ENCODE data around the gene SPATA7. TPM values are rescaled to one million over a fixed set of nuclear protein-coding genes. Genes with fewer than 3 reads are reported as not detected.

Gene SPATA7
- total RNA-seq, 2 experiments from 2014 or later: 1.2 to 1.3 TPM

- ATAC-seq (ENCODE audit: poor library complexity): no peak
- Histone ChIP-seq H3K9me3 (ENCODE audit: control insufficient read depth in 1 of 2, insufficient read depth in 1 of 2, low read length in 2 of 2) (no peaks in the 10 kb centered on the region), H3K36me3 (ENCODE audit: insufficient read depth, low read length) (no peaks in the 10 kb centered on the region), H3K27me3 (ENCODE audit: control insufficient read depth in 1 of 2, insufficient read depth in 2 of 2, low read length in 2 of 2) (no peaks in the 10 kb centered on the region), H3K4me1 (ENCODE audit: insufficient read depth, low read length) (no peaks in the 10 kb centered on the region), H3K4me3 (ENCODE audit: low read length) (no peak overlapping the region), H3K27ac (ENCODE audit: low read depth in 1 of 2, low read length in 2 of 2) (no peak overlapping the region)
- Mint-ChIP-seq H3K4me3 (no peak overlapping the region), H3K27ac (no peak overlapping the region), H3K27me3 (no peaks in the 10 kb centered on the region), H3K4me1 (ENCODE audit: low read depth) (no peaks in the 10 kb centered on the region), H3K9me3 (no peaks in the 10 kb centered on the region), H3K36me3 (ENCODE audit: low read depth) (peaks cover 10% of the 10 kb centered on the region)
- intact Hi-C loops (cut with DNase I, micrococcal nuclease): no loop called here
- DNase-seq: no peak
- POLR2A ChIA-PET: no interaction called here
- no peak for TF ChIP-seq CTCF (IDR thresholded peaks at IDR 0.05)
- CTCF ChIA-PET: no interaction called here
These were observed 39.1 kb downstream of the SPATA7 start for GRCh38 chr14:88424573-88424972.

GRCh38 chr14:88426271-88426670 is 40.8 kb downstream of the SPATA7 start:
- Mint-ChIP-seq H3K9me3 (no peaks in the 10 kb centered on the region), H3K4me1 (ENCODE audit: low read depth) (no peaks in the 10 kb centered on the region), H3K4me3 (no peak overlapping the region), H3K36me3 (ENCODE audit: low read depth) (peaks cover 4% of the 10 kb centered on the region), H3K27me3 (no peaks in the 10 kb centered on the region), H3K27ac (no peak overlapping the region)
- H3K36me3 ChIP-seq (ENCODE audit: insufficient read depth, low read length): no peaks in the 10 kb centered on the region
- H3K27me3 ChIP-seq (ENCODE audit: control insufficient read depth in 1 of 2, insufficient read depth in 2 of 2, low read length in 2 of 2): no peaks in the 10 kb centered on the region
- no peak overlapping the region for H3K4me3 ChIP-seq (ENCODE audit: low read length)
- no peak for ATAC-seq (ENCODE audit: poor library complexity)
- H3K27ac ChIP-seq (ENCODE audit: low read depth in 1 of 2, low read length in 2 of 2): no peak overlapping the region
- H3K9me3 ChIP-seq (ENCODE audit: control insufficient read depth in 1 of 2, insufficient read depth in 1 of 2, low read length in 2 of 2): no peaks in the 10 kb centered on the region
- TF ChIP-seq CTCF (IDR thresholded peaks at IDR 0.05): no peak
- ChIA-PET CTCF (no interaction called here), POLR2A (no interaction called here)
- DNase-seq: no peak
- no peaks in the 10 kb centered on the region for H3K4me1 ChIP-seq (ENCODE audit: insufficient read depth, low read length)
- intact Hi-C loops (cut with DNase I, micrococcal nuclease): no loop called here

GRCh38 chr14:88430976-88431375 is 45.5 kb downstream of the SPATA7 start:
- Histone ChIP-seq H3K4me1 (ENCODE audit: insufficient read depth, low read length) (no peaks in the 10 kb centered on the region), H3K36me3 (ENCODE audit: insufficient read depth, low read length) (no peaks in the 10 kb centered on the region), H3K9me3 (ENCODE audit: control insufficient read depth in 1 of 2, insufficient read depth in 1 of 2, low read length in 2 of 2) (no peaks in the 10 kb centered on the region), H3K27me3 (ENCODE audit: control insufficient read depth in 1 of 2, insufficient read depth in 2 of 2, low read length in 2 of 2) (no peaks in the 10 kb centered on the region), H3K27ac (ENCODE audit: low read depth in 1 of 2, low read length in 2 of 2) (no peak overlapping the region), H3K4me3 (ENCODE audit: low read length) (no peak overlapping the region)
- intact Hi-C loops (cut with DNase I, micrococcal nuclease): no loop called here
- no peaks in the 10 kb centered on the region for H3K9me3 Mint-ChIP-seq
- CTCF ChIA-PET: no interaction called here
- H3K27ac Mint-ChIP-seq: no peak overlapping the region
- peaks cover 8% of the 10 kb centered on the region for H3K36me3 Mint-ChIP-seq (ENCODE audit: low read depth)
- no peaks in the 10 kb centered on the region for H3K4me1 Mint-ChIP-seq (ENCODE audit: low read depth)
- POLR2A ChIA-PET: no interaction called here
- H3K27me3 Mint-ChIP-seq: no peaks in the 10 kb centered on the region
- no peak for TF ChIP-seq CTCF (IDR thresholded peaks at IDR 0.05)
- no peak overlapping the region for H3K4me3 Mint-ChIP-seq
- no peak for DNase-seq
- no peak for ATAC-seq (ENCODE audit: poor library complexity)

All from CD4-positive, alpha-beta T cell (primary cell).